Choroid plexus epithelial cell (primary cell): ENCODE results near the gene TH.
"Not testable (repeated sequence)": the region's sequence is repeated elsewhere in the genome, so short reads cannot be mapped to it uniquely, and the experiment has no call there.

ENCODE experiments used
- DNase-seq: peaks from one replicate; pipeline ENCODE4 v3.0.0-alpha.2; 2010; ENCODE audit warnings: low read depth
- H3K4me3 ChIP-seq: 2 replicates; pipeline ENCODE4 v1.5.1; 2011; ENCODE audit warnings: low read depth, mild to moderate bottlenecking, control low read depth, low read length, moderate library complexity
- CTCF ChIP-seq: conservative IDR thresholded peaks from 2 replicates; pipeline ENCODE4 v1.5.1; 2011; ENCODE audit warnings: low read depth, mild to moderate bottlenecking, control low read depth, inconsistent platforms, low read length, moderate library complexity

Gene TH

DNA sequence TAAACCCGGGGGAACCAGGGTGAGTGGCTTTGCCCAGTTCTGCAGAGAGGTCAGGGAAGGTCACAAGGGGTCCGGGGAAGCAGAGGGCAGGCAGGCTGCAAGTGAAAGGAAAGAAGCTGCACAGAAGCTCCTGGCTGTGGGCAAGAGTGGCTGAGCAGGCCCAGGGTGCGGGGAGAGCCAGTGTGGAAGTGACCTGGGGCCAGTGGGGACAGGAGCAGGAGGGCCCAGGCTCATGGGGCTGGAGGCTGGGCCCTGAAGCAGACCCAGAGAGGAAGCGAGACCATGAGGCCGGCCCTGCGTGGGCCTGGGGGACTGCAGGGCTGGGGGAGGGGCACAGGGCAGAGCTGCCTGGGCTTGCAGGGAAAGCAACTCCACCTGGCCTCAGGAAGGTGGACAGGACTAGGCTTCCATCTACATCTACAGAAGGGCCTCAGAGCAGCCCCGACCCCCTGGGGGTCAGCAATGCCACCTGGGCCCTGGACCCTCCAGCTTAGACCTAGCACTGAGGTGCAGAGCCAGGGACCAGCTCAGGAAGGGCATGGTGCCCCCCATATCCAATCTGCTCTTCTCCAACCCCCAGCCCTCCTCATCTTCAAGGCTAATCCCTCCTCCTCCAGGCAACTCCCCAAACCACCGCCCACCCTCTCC lies 44.0 kb downstream of the TH start:
- no peak for DNase-seq
- H3K4me3 ChIP-seq: no peak overlapping the region
- no peak for TF ChIP-seq CTCF

DNA sequence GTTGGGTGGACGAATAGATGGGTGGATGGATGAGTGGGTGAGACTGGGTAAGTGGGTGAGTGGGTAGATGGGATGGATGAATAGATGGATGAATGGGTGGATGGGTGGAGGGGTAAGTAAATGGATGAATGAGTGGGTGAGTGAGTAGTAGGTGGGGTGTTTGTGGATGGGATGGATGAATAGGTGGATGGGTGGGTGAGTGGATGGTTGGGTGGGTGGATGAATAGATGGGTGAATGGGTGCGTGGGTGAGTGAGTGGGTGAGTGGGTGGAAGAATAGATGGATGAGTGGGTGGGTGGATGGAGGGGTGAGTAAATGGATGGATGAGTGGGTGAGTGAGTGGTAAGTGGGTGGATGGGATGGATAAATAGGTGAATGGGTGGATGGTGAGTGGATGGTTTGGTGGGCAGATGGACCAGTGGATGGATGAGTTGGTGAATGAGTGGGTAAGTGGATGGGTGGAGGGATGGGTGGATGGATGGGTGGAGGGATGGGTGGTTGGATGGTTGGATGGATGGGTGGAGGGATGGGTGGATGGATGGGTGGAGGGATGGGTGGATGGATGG lies 45.0 kb downstream of the TH start:
- no peak for TF ChIP-seq CTCF

GRCh38 chr11:2124736-2125484 lies 46.7 kb downstream of the TH start:
- not testable (repeated sequence) for H3K4me3 ChIP-seq, DNase-seq

More for the DNA sequence above, 45.0 kb downstream of the TH start:
- no peak overlapping the region for H3K4me3 ChIP-seq
- DNase-seq: no peak

GRCh38 chr11:2123628-2123960 lies 48.0 kb downstream of the TH start:
- H3K4me3 ChIP-seq: no peak overlapping the region
- no peak for TF ChIP-seq CTCF
- no peak for DNase-seq

DNA sequence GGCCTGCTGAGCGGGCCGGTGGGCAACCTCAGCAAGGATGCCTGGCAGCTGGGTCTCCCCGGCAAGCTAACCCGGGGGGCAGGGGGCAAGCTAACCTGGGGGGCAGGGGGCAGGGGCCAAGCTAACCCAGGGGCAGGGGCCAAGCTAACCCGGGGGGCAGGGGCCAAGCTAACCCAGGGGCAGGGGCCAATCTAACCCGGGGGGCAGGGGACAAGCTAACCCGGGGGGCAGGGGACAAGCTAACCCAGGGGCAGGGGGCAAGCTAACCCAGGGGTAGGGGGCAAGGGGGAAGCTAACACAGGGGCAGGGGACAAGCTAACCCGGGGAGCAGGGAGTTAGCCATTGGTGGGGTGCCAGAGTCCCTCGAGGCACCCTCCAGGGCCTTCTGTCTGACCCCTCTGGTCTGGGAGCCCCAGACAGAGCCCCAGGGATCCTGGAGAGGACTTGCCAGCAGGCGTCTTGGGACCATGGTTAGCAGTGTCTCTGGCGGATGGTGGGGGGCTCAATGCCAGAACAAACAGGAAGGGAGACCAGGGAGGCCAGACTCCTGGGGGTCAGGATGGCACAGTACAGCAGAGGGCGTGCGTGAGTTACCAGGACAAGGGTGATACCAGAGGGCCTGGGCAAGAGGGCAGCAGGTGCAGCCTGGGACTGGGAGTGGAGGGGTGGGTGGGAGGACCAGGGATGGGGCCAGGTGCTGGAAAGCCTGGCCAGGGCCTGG lies 48.5 kb downstream of the TH start:
- no peak for DNase-seq
- no peak for TF ChIP-seq CTCF
- H3K4me3 ChIP-seq: no peak overlapping the region

GRCh38 chr11:2122222-2122906 lies 49.3 kb downstream of the TH start:
- TF ChIP-seq CTCF: no peak
- no peak overlapping the region for H3K4me3 ChIP-seq
- peak; percentile 55 for DNase-seq
